Measurements from ENCODE around the gene PUS10.
"Not testable (repeated sequence)": the region's sequence is repeated elsewhere in the genome, so short reads cannot be mapped to it uniquely, and the experiment has no call there.

Gene PUS10

DNA sequence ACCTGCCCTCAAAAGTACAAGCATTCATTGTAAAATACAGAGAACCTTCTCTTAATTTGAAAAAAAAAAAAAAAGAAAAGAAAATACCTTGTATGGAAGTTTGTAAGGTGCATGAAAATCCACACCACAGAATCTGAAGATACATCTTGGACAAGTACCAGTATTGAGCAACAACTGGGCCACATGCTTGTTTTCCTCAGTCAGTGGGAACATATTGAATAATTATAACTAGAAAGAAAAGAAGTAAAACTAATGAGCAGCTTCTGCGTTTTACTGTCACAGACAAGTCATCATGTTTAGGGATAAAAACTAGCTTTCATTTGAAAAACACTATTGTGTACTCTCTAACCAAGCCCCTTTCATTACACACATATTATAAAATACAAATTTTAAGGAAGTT is 6.4 kb downstream of the PUS10 start:
- no peak for DNase-seq

DNA sequence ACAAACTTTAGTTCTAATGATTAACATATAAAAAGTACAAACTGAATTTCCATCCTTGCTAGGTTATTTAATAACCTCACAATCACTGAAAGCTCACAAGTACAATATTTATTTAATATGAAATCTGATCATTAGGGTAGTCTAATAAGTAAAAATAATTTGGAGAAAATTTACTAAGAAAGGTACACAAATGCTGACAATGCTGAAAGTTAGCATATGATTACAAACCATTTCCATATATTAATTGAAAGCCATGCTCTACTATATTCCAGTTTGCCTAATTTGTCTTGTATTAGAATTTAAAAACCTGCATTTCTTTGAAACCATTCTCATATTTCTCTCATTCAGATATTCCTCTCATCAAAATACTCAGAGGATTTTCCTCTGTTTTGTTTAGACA is 8.7 kb downstream of the PUS10 start:
- DNase-seq, result no peak

DNA sequence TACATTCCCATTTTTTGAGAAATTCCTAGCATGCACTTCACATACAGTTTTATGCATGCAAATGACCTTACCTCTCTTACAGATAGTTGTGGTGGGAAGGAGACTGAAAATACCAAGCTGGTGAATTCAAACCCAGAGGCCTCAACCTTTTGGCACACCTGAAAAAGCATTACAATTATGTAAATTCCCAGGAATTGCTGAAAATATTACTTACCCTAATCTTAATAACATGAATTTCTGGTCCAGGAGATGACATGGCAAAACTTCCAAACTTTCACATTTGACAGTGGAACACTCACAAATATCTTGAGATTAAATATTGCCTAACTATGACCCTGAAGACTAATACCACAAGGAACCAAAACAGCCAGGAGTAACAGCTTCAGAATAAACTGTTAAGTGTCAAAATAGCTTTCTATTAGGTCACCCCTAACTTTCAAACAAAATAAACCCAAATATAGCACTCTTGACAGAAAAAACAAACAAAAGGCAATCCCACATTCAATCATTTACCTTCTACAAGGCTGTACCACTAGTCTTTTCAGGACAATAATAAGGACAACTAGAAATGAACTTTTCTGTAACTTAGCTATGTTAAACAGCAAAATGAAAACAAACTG is 11.5 kb downstream of the PUS10 start:
- no peak for DNase-seq

DNA sequence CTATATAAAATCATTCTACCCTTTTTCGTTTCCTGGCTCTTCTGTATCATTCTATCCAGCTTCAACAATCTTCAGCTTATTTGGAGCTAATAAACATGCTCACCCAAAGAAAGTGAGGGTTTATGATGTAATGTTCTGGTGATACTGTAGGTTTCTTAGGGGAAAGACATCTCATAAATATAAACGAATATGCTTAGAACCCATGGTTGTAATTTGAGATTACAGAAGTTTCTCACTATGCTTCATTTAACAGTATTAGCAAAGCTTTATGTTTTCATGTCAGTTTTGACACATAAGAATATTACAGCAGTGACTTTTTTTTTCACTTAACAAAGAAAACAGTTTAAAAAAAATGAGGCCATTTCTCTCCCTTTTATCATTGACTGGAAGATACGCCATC is 12.3 kb downstream of the PUS10 start:
- no peak for DNase-seq

DNA sequence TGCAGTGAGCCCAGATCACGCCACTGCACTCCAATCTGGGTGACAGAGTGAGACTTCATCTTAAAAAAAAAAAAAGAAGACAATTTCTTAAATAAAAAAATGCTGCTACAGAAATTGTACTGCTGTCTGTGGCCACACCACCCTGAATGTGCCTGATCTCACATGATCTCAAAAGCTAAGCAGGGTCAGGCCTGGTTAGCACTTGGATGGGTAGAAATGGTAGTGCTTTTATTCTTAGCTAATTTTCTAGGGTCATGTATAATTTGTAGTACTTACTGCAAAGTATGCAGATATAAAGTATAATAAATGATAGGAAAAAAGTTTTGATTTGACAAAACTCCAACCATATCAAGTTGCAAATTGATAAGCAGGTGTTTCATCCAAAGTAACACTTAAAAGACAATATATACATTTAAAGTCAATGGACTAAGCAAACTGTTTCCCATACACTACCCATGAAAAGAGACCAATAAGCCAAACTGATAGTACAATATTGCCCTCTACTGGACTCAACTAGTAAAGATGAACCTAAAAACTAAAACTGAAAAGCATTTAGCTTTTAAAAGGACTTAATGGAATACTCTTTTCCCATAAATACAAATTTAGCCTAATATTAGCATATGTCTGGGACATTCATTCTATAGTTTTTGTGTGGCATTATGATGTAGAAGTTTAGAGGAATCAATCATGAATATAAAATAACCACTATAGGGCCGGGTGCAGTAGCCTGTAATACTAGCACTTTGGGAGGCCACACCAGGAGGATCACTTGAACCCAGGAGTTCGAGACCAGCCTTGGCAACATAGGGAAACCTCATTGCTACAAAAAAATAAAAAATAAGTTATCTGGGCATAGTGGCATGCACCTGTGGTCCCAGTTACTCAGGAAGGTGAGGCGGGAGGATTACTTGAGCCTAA is 19.2 kb downstream of the PUS10 start:
- DNase-seq, result peak; percentile 85

DNA sequence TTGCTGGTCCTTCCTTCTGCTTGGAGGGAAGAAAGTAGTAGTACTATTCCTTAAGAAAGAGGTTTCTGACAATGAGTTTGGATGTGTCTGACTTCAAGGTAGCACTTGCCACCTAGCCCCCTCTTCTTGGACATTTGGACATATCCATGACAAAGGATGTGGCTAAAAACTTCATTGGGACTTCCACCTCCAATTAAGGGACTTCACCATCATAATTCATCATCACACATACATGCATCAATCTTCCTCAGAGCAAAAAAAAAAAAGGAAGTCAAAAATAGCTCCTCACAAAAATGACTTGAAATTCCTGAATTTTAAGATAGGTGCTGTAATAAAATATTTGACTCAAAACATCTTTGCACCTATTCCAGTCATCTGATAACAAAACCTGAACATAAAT is 23.9 kb downstream of the PUS10 start:
- DNase-seq, result no peak

DNA sequence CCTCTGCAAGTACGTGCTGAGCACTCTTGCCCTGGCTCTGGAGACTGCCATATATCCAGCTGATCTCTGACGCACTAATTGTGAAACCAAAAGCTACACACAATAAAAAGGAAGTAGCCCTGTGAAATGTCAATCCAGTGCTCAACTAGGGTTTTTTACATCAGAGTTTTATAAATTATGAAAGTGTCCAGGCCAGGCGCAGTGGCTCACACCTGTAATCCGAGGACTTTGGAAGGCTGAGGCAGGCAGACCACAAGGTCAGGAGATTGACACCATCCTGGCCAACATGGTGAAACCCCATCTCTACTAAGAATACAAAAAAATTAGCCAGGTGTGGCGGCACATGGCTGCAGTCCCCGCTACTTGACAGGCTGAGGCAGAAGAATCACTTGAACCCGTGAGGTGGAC is 25.1 kb downstream of the PUS10 start:
- no peak for DNase-seq

DNA sequence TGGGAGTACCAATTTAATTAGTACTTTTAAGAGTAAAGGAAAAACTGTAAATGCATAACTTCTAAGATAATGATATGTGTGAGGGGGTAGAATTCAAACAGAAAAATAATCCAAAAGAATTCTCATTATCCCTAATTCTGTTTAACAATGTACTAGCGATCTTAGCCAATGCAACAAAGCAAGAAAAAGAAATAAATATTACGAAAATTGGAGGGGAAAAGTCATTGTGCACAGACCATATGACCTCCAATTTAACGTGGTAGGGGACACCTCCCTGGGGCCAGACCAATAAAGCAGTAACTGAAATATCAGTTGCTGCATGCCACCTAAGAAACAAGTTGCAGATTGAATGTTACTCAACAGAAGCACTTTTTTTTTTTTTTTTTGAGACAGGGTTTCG is 26.4 kb downstream of the PUS10 start:
- no peak for DNase-seq

DNA sequence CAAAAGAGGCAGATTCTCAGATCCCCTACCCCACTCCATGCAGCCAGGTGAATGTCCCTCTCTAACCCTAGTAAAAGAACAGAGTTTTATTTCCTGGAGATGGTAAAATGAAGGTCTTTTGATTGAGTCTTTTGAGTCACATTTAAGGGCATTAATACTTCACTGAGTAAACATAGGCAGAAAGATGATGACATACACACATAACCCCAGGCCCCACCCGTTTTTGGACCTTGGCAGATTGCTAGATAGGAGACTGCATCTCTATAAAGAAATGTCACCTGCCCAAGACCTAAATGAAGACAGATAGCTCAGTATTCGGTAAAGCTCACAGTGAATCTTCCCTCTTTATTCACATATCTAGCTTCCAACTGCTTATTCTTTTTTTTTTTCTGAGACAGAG is 28.8 kb downstream of the PUS10 start:
- DNase-seq, result no peak

DNA sequence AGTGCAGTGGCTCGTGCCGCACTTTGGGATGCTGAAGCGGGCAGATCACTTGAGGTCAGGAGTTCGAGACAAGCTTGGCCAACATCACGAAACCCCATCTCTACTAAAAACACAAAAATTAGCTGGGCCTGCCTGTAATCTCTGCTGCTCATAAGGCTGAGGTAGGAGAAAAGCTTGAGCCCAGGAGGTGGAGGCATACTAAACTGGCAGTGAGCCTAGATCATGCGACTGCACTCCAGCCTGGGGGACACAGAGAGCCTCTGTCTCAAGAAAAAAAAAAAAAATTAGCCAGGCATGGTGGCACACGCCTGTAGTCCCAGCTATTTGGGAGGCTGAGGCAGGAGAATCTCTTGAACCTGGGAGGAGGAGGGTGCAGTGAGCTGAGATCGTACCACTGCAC is 30.4 kb downstream of the PUS10 start:
- DNase-seq, result not testable (repeated sequence)

DNA sequence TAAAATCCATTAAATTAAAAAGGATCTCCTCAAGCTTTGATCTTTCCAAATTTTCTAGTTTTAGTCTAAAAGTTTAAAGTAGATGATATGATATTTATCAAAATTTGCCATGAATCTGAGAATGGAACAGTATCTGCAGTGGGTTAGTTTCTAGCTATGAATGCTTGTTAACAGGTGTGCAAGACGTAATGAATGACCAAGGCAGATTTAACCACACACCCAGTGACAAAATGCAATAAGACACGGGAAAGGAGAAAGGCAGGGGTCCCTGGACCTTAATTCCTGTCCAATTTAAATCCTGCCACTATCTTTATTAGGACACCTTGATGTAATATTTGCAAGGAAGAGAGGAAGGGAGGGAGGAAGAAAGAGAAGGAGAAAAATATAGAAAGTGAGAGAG is 31.0 kb downstream of the PUS10 start:
- DNase-seq, result no peak

DNA sequence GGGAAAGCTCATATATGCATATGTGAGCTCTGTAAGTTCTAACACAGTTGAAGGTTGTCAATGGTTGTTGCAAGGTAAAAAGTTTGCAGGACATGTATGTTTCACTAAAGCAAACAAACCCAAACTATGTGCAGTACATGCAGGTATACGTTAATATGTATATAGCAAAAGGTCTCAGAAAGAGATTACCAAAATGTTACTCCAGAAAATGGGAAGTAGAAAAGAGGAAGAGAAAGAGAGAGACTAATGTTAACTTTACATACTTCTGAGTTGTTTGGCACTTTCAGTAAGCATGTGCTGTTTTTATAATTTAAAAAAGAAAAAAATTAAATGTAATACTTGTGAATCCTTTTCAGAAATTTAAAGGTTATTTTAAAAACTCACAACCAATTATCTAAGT is 33.3 kb downstream of the PUS10 start:
- DNase-seq, result no peak

DNA sequence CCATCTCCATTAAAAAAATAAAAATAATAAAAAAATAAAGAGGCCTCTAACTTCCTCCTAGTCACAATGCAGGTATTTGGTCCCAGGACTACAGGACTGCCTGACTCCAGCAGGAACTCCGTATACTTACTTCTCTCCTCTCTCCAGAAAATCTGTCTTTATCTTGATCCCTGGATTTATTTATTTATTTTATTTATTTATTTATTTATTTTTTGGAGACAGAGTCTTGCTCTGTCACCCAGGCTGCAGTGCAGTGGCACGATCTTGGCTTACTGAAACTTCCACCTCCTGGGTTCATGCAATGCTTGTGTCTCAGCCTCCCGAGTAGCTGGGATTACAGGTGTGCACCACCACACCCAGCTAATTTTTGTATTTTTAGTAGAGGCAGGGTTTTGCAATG is 36.0 kb downstream of the PUS10 start:
- not testable (repeated sequence) for DNase-seq

DNA sequence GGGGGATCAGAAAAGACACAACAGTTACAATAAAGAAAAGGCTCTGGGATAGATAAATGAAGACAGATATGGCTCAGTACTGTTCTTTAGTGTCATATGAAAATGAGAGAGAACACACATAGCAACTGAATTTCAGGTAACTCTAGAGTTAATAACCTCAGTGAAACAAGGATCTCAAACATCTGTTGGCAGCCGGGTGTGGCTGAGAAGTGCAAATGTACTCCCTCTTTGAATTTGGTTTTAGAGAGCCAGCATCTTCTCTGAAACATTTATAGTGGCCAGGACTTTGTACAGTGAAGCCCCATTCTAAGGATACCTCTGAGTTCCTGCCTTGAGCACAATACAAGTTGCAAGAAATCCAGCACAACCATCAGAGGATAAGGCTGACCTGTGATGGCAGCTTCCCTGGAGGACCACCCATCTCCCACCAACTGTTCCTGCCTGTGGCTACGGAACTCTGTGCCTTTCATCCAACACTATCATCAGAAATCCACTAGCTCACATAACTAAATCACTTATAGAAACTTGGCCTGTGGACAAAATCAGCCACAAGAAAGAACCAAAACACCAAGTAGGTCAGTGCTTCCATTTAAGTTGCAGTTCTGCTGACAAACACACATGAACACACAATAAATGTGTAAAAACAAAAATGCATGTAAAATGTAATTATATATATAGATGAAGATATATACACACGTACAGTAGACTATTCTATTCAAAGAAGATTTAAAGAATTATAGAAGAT is 37.8 kb downstream of the PUS10 start:
- no peak for DNase-seq

DNA sequence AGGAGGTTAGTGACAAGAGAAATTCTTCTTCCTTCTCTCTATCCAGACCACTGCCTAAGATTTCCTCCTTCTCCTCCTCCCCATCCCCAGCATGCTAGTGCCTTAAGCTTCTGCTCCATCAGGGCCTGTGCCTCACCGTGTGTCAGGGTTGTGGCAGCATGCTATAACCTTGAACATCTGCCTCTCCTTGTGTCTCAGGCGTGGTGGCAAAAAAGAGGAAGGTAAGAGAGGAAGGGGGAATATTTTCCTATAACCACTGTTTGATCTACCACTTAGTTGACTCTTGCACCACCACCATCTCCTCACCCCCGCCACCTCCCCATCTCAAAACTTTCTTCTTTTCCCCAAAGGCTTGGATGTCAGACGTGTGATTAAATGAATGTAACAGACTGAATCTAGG is 38.8 kb downstream of the PUS10 start:
- DNase-seq, result no peak

DNA sequence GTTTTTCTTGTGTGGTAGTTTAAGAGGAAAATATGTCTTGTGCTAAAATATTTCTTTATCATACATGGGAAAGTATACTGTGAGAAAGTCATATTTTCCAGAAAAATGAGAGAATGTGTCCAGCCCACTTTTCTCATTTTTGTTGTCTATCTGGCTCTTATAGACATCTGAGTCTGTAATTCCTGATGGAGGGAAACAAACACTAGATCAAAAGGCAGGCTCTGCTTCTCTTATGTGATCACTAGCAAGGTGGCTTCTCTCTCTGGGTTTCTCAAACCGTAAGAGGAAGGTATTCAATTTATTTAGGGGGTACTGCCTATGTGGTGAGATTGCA is 40.5 kb downstream of the PUS10 start:
- DNase-seq, result no peak

DNA sequence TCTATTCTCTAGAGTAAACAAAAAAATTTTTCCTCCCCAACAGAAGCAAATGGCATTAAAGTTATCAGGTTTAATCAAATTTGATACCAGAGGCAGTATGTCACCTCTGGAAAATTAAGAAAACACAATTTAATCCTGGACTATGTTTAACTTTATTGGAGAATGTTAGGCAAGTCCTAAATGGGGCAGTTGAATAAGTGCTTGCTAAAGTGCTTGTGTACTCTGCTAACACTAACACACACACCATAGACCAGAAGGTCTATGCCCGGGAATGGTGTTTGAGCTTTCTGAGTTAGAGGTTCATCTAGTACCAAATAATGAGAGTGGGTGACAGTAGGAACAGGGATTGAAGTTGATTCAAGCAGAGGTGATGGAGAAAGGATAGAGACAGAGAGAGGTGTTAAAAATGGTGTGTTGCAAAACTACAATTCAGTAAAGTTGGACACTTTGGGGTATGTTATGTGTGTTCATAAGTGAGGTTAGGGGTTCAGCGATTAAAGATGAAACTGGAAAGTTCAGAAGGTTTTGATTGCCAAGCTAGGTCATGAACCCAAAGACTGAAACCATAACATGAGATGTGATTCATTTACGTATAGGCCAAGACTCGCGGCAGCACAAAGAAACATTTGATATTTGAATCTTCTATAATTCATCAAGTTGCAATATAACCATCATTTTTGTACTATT is 41.0 kb downstream of the PUS10 start:
- no peak for DNase-seq

DNA sequence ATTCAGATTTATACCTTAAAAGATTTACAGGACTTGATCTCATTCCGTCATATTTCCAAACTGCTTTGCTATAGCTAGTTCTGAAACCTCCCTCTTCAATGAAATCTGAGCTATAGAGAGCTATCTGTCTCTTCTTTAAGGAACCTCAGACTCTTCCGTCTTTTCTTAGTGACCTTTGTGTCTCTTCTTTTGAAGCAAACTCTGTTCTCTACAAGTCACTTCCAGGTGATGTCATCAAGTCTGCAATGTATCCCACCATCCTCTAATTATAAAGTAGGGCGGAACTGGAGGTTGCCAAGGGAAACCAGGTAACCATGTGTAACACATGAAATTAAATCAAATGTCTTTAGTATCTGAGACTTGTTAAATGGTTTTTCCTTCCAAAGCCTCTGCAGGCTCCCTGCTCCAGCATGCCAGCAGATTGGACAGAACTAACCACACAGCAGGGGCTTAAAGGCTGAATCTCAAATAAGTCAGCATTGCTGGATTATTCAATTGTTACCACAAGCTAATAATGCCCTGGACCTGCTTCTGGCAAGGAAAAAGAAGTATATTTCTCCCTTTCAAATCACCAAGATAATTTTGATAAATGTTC is 41.7 kb downstream of the PUS10 start:
- no peak for DNase-seq

DNA sequence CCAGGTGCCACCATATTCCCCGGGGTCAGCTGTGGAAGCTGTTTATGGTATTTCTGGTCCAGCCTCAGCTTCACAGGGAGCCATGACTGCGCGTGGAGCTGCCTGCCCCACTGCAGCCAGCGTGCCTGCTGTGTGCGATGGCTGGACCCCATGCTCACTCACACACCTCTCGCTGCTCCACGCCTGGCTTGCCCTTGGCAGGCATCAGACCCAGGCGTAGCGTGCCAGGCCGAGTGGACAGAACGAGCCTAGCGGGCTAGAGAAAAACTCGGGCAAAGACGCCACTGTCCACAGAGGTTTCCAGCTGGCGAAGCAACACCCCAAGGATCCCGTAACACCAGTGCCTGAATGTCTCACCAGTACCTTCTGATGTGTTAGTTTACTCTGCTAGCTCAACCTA is 43.4 kb downstream of the PUS10 start:
- DNase-seq, result no peak

DNA sequence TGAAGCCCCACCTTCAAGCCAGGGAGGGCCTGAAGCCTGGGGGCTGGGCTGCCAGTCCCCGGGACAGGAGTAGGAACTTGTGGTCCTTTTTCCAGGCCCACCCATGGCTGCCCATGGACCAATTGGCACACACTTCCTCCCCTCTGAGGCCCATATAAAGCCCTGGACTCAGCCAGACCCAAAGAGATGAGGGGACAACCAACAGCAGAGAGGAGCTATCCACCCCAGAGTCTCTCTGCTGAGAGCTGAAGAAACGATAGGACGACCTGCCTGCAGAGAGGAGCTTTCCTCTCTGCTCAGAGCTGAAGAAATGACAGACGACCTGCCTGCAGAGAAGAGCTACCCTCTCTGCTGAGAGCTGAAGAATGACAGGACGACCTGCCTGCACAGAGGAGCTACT is 44.4 kb downstream of the PUS10 start:
- DNase-seq, result no peak

DNA sequence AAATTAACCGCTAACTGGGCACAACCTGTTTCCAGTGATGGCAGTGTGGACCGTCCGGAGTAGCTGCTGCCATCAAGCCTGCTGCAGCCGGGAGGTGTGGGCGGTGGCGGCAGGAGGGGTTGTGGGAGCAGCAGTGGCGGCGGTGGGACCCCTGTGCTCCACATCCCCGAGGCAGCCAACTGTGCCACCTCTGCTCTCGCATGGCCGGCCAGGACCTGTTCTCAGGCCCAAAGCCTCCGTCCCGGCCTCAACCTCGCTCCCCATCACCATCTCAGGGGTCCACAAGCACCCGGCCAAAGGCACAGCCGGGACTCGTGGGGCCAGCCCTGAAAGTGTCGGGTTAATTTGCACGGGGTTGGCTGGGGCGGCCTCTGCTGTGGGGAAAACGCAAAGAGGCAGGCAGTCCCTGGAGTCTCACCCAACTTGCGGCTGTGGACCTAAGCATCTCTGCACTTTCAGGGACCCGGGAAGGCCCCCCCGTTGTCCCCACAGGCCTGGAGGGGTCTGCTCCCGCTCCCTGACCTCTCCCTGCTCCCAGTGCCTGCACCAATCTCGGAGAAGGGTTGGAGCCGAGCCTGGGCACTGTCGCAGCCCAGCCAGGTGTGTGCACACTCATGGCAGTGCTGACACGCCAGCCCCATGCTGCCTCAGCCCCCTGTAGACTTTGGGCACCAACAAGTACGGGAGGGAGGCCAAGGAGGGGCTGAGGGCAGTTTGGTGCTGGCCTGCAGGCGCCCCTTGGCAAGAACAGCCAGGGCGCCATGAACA is 45.0 kb downstream of the PUS10 start:
- no peak for DNase-seq

Data from NCI-H2029 treated with DMSO at 0.1 percent for 48 hours (cell line).